ENCODE measurements around the gene ARRB1. TPM values are rescaled to one million over a fixed set of nuclear protein-coding genes. Genes with fewer than 3 reads are reported as not detected.

The ARRB1 gene
- total RNA-seq, 1 donor: 14.5 TPM

DNA sequence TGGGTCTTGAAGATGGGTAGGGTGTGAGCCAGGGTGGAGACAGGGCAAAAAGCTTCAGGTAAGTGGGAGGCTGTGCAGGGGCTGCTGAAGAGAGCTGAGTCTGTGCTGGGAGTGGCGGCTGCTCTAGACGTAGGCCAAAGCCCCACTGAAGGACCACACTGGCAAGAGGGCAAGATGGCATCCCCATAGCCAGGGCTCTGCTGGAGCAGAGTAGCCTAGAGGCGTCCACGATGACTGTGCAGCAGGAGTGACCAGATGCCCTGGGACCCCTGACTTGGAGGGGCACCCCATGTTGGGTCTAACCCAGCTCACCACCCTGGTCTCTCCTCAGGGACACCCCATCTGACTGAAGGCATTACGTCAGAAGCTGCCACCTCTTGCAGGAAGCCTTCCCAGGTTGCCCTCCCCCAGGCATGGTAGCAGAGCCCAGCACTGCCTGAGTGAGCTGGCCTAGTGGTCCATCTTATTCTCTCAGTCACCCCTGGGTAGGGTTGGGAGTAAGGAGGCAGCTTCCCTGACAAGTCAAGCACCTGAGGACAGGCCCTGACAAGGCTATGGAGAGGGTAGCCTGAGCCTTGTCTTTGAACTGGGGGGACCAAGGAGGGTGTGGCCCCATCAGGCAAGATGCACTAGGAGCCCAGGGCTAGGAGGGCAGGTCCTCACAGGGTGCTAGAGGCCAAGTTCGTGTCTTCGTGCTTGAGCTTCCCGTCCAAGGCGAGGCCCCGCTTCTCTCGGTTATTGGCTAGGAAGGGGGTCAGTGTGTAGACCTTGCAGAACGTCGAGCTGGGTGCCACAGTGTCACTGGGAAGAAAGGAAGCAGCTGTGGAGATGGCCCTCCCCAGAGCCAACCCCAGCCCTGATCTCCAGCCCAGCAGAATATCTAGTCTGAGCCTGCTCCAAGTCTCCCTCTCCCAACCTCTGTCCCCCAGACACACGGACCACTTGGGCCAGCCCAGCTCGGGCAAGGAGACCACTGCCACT, 77.8 kb downstream of the ARRB1 start:
- peak; percentile 66 for DNase-seq (ENCODE audit: insufficient read length, low spot score, missing footprints)
- Histone ChIP-seq H2AFZ (ENCODE audit: low read length) (no peak overlapping the region), H3K9me3 (ENCODE audit: low read depth, low read length) (no peaks in the 10 kb centered on the region), H3K27me3 (ENCODE audit: insufficient read depth, low read length) (no peaks in the 10 kb centered on the region), H3K27ac (ENCODE audit: low read depth, low read length) (no peak overlapping the region), H3K4me3 (ENCODE audit: insufficient read depth, low read length) (no peak overlapping the region), H3K79me2 (ENCODE audit: insufficient read depth, low read length) (no peaks in the 10 kb centered on the region), H3K36me3 (ENCODE audit: insufficient read depth, low read length) (no peaks in the 10 kb centered on the region), H3K4me2 (ENCODE audit: insufficient read depth, low read length) (no peak overlapping the region), H4K20me1 (ENCODE audit: insufficient read depth, low read length) (no peaks in the 10 kb centered on the region), H3K4me1 (ENCODE audit: insufficient read depth, low read length) (no peaks in the 10 kb centered on the region)
- TF ChIP-seq, protein P1, sequence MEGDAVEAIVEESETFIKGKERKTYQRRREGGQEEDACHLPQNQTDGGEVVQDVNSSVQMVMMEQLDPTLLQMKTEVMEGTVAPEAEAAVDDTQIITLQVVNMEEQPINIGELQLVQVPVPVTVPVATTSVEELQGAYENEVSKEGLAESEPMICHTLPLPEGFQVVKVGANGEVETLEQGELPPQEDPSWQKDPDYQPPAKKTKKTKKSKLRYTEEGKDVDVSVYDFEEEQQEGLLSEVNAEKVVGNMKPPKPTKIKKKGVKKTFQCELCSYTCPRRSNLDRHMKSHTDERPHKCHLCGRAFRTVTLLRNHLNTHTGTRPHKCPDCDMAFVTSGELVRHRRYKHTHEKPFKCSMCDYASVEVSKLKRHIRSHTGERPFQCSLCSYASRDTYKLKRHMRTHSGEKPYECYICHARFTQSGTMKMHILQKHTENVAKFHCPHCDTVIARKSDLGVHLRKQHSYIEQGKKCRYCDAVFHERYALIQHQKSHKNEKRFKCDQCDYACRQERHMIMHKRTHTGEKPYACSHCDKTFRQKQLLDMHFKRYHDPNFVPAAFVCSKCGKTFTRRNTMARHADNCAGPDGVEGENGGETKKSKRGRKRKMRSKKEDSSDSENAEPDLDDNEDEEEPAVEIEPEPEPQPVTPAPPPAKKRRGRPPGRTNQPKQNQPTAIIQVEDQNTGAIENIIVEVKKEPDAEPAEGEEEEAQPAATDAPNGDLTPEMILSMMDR (IDR thresholded peaks at IDR 0.05; ENCODE audit: extremely low read depth, low read depth, low read length): no peak

DNA sequence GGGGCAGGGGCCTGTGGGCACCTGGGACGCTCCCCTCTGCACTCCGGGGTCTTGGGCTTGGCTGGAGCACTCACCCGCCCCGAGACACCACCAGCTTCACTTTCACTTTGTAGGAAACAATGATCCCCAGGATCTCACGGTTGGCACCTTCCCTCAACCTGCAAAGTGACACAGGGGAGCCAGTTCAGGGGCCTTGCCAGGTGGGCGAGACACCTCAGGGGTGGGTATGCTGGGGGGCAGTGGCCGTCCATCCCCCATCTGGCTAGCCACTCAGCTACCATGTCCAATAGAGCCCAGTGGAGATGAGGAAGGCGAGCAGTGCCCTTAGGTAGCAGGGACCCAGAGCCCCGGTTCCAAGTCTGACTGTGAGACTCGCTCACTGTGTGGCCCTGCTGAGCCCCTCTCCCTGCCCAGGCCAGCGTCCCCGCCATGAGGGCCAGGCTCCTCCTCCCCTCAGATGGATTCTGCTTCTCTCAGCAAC, 78.6 kb downstream of the ARRB1 start:
- Histone ChIP-seq H3K27ac (ENCODE audit: low read depth, low read length) (no peak overlapping the region), H3K4me2 (ENCODE audit: insufficient read depth, low read length) (no peak overlapping the region), H3K36me3 (ENCODE audit: insufficient read depth, low read length) (no peaks in the 10 kb centered on the region), H3K4me1 (ENCODE audit: insufficient read depth, low read length) (no peaks in the 10 kb centered on the region), H3K27me3 (ENCODE audit: insufficient read depth, low read length) (no peaks in the 10 kb centered on the region), H3K4me3 (ENCODE audit: insufficient read depth, low read length) (no peak overlapping the region), H3K9me3 (ENCODE audit: low read depth, low read length) (no peaks in the 10 kb centered on the region), H2AFZ (ENCODE audit: low read length) (no peak overlapping the region), H4K20me1 (ENCODE audit: insufficient read depth, low read length) (no peaks in the 10 kb centered on the region), H3K79me2 (ENCODE audit: insufficient read depth, low read length) (no peaks in the 10 kb centered on the region)
- TF ChIP-seq, protein P1 (IDR thresholded peaks at IDR 0.05; ENCODE audit: extremely low read depth, low read depth, low read length): no peak
- DNase-seq (ENCODE audit: insufficient read length, low spot score, missing footprints): no peak

DNA sequence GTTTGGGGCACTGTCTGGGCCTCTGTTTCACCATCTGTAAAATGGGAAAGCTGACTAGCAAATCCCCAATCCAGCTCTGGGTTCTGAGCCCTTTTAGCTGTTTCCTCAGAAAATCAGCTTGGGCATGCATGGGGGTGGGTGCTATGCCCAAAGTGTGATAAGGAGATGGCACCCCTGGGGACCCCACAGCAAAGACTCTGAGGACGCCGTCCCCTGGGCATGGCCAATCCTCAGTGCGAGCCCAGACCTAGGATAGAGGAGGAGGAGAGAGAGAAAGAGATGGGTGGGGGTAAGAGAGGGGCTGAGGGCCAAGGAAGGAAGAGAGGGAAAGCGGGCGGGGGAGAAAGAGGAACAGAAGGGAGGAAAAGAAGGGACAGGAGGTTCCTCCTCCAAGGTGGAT, 79.1 kb downstream of the ARRB1 start:
- no peak overlapping the region for H3K4me3 ChIP-seq (ENCODE audit: insufficient read depth, low read length)
- no peaks in the 10 kb centered on the region for H3K27me3 ChIP-seq (ENCODE audit: insufficient read depth, low read length)
- no peaks in the 10 kb centered on the region for H3K4me1 ChIP-seq (ENCODE audit: insufficient read depth, low read length)
- no peak overlapping the region for H3K27ac ChIP-seq (ENCODE audit: low read depth, low read length)
- DNase-seq (ENCODE audit: insufficient read length, low spot score, missing footprints): peak; percentile 61
- no peaks in the 10 kb centered on the region for H3K36me3 ChIP-seq (ENCODE audit: insufficient read depth, low read length)
- no peaks in the 10 kb centered on the region for H3K79me2 ChIP-seq (ENCODE audit: insufficient read depth, low read length)
- TF ChIP-seq, protein P1 (IDR thresholded peaks at IDR 0.05; ENCODE audit: extremely low read depth, low read depth, low read length): no peak
- H3K4me2 ChIP-seq (ENCODE audit: insufficient read depth, low read length): no peak overlapping the region
- no peaks in the 10 kb centered on the region for H4K20me1 ChIP-seq (ENCODE audit: insufficient read depth, low read length)
- no peaks in the 10 kb centered on the region for H3K9me3 ChIP-seq (ENCODE audit: low read depth, low read length)
- H2AFZ ChIP-seq (ENCODE audit: low read length): no peak overlapping the region

DNA sequence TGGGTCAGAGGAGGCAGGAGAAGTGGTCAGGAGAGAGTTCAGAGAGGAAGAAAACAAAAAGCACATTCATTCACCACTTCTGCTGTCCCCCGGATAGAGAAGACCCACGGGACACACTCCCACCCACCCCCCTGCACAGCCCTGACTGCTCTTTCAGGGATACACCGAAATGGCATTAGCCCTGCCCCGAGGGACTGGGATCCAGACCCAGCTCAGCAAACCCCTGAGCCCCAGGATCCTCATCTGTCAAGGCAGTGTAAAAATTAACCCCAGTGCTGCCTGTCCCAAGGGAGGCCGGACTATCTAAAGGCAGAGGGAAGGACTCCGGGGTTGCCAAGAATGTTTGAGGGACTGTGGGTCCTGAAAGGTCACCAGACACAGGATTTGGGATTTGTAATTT, 79.7 kb downstream of the ARRB1 start:
- H3K27me3 ChIP-seq (ENCODE audit: insufficient read depth, low read length): no peaks in the 10 kb centered on the region
- no peak overlapping the region for H3K4me3 ChIP-seq (ENCODE audit: insufficient read depth, low read length)
- H3K4me1 ChIP-seq (ENCODE audit: insufficient read depth, low read length): no peaks in the 10 kb centered on the region
- H3K9me3 ChIP-seq (ENCODE audit: low read depth, low read length): no peaks in the 10 kb centered on the region
- TF ChIP-seq, protein P1 (IDR thresholded peaks at IDR 0.05; ENCODE audit: extremely low read depth, low read depth, low read length): no peak
- no peak overlapping the region for H3K27ac ChIP-seq (ENCODE audit: low read depth, low read length)
- H3K79me2 ChIP-seq (ENCODE audit: insufficient read depth, low read length): no peaks in the 10 kb centered on the region
- H3K4me2 ChIP-seq (ENCODE audit: insufficient read depth, low read length): no peak overlapping the region
- peak; percentile 39 for DNase-seq (ENCODE audit: insufficient read length, low spot score, missing footprints)
- H2AFZ ChIP-seq (ENCODE audit: low read length): no peak overlapping the region
- H4K20me1 ChIP-seq (ENCODE audit: insufficient read depth, low read length): no peaks in the 10 kb centered on the region
- no peaks in the 10 kb centered on the region for H3K36me3 ChIP-seq (ENCODE audit: insufficient read depth, low read length)
